ENCODE measurements around the gene RUFY4.

Gene RUFY4

GRCh38 chr2:218063486-218063885 is 5.6 kb upstream of the RUFY4 start:
- DNase-seq (ENCODE audit: low read depth) = no peak

- no peak for DNase-seq (ENCODE audit: low read depth)
These were observed 5.2 kb upstream of the RUFY4 start for GRCh38 chr2:218063896-218064295.

- DNase-seq (ENCODE audit: low read depth) = no peak
These were observed 3.6 kb upstream of the RUFY4 start for GRCh38 chr2:218065239-218066006.

GRCh38 chr2:218066926-218067515 is 2.0 kb upstream of the RUFY4 start:
- no peak for DNase-seq (ENCODE audit: low read depth)

- DNase-seq (ENCODE audit: low read depth) = no peak
These were observed 1.5 kb upstream of the RUFY4 start for GRCh38 chr2:218067523-218067922.

GRCh38 chr2:218069606-218070300 is 700 bp downstream of the RUFY4 start:
- no peak for DNase-seq (ENCODE audit: low read depth)

GRCh38 chr2:218070587-218070986 is 1.5 kb downstream of the RUFY4 start:
- DNase-seq (ENCODE audit: low read depth) = no peak

GRCh38 chr2:218071218-218071937 is 2.3 kb downstream of the RUFY4 start:
- no peak for DNase-seq (ENCODE audit: low read depth)

- no peak for DNase-seq (ENCODE audit: low read depth)
These were observed 2.9 kb downstream of the RUFY4 start for GRCh38 chr2:218072002-218072401.

GRCh38 chr2:218072478-218073024 is 3.5 kb downstream of the RUFY4 start:
- DNase-seq (ENCODE audit: low read depth) = no peak

GRCh38 chr2:218073185-218073584 is 4.1 kb downstream of the RUFY4 start:
- DNase-seq (ENCODE audit: low read depth) = no peak

GRCh38 chr2:218074031-218074430 is 5.0 kb downstream of the RUFY4 start:
- no peak for DNase-seq (ENCODE audit: low read depth)

GRCh38 chr2:218075975-218076811 is 7.1 kb downstream of the RUFY4 start:
- no peak for DNase-seq (ENCODE audit: low read depth)

GRCh38 chr2:218077464-218078216 is 8.6 kb downstream of the RUFY4 start:
- no peak for DNase-seq (ENCODE audit: low read depth)

GRCh38 chr2:218079943-218080913 is 11.2 kb downstream of the RUFY4 start:
- DNase-seq (ENCODE audit: low read depth) = no peak

- no peak for DNase-seq (ENCODE audit: low read depth)
These were observed 12.0 kb downstream of the RUFY4 start for GRCh38 chr2:218081063-218081462.

- no peak for DNase-seq (ENCODE audit: low read depth)
These were observed 12.6 kb downstream of the RUFY4 start for GRCh38 chr2:218081695-218082094.

GRCh38 chr2:218082586-218083351 is 13.7 kb downstream of the RUFY4 start:
- no peak for DNase-seq (ENCODE audit: low read depth)

- DNase-seq (ENCODE audit: low read depth) = no peak
These were observed 14.3 kb downstream of the RUFY4 start for GRCh38 chr2:218083352-218083676.
